HG02852 (cell line): ENCODE measurements around the gene SRGAP3.

Source experiments
- ATAC-seq: cut with Tn5 transposase; IDR thresholded peaks from one replicate; pipeline ENCODE4 v1.9.1; 2021; ENCODE audit warnings: mild to moderate bottlenecking, moderate library complexity; ENCODE audit not compliant: unreplicated experiment

Gene SRGAP3

GRCh38 chr3:9151240-9151639 lies 98.2 kb downstream of the SRGAP3 start:
- no peak for ATAC-seq

- no peak for ATAC-seq
These were observed 99.9 kb downstream of the SRGAP3 start for GRCh38 chr3:9149566-9149965.

- no peak for ATAC-seq
These were observed 101.6 kb downstream of the SRGAP3 start for GRCh38 chr3:9147896-9148266.

- peak; percentile 83 for ATAC-seq
These were observed 102.1 kb downstream of the SRGAP3 start for GRCh38 chr3:9147215-9147895.

- no peak for ATAC-seq
These were observed 102.9 kb downstream of the SRGAP3 start for GRCh38 chr3:9146367-9147071.

GRCh38 chr3:9143184-9143583 lies 106.3 kb downstream of the SRGAP3 start:
- no peak for ATAC-seq

GRCh38 chr3:9142362-9142761 lies 107.1 kb downstream of the SRGAP3 start:
- no peak for ATAC-seq

- ATAC-seq = no peak
These were observed 107.5 kb downstream of the SRGAP3 start for GRCh38 chr3:9141928-9142289.

GRCh38 chr3:9139366-9139765 lies 110.1 kb downstream of the SRGAP3 start:
- ATAC-seq = no peak

- ATAC-seq = no peak
These were observed 111.8 kb downstream of the SRGAP3 start for GRCh38 chr3:9137676-9138075.

GRCh38 chr3:9136746-9137465 lies 112.5 kb downstream of the SRGAP3 start:
- no peak for ATAC-seq

- no peak for ATAC-seq
These were observed 113.4 kb downstream of the SRGAP3 start for GRCh38 chr3:9135930-9136525.

- no peak for ATAC-seq
These were observed 113.9 kb downstream of the SRGAP3 start for GRCh38 chr3:9135526-9135925.

GRCh38 chr3:9133656-9134055 lies 115.8 kb downstream of the SRGAP3 start:
- ATAC-seq = no peak

- no peak for ATAC-seq
These were observed 118.8 kb downstream of the SRGAP3 start for GRCh38 chr3:9130345-9131305.

GRCh38 chr3:9129365-9129764 lies 120.1 kb downstream of the SRGAP3 start:
- no peak for ATAC-seq

GRCh38 chr3:9125278-9125951 lies 124.0 kb downstream of the SRGAP3 start:
- no peak for ATAC-seq

GRCh38 chr3:9124730-9125129 lies 124.7 kb downstream of the SRGAP3 start:
- ATAC-seq = no peak

- ATAC-seq = no peak
These were observed 125.6 kb downstream of the SRGAP3 start for GRCh38 chr3:9123840-9124239.
